ENCODE measurements around the gene TNFRSF1A. TPM values are rescaled to one million over a fixed set of nuclear protein-coding genes. Genes with fewer than 3 reads are reported as not detected.

The TNFRSF1A gene
- total RNA-seq, 1 experiment from 2014 or later: 44.1 TPM

DNA sequence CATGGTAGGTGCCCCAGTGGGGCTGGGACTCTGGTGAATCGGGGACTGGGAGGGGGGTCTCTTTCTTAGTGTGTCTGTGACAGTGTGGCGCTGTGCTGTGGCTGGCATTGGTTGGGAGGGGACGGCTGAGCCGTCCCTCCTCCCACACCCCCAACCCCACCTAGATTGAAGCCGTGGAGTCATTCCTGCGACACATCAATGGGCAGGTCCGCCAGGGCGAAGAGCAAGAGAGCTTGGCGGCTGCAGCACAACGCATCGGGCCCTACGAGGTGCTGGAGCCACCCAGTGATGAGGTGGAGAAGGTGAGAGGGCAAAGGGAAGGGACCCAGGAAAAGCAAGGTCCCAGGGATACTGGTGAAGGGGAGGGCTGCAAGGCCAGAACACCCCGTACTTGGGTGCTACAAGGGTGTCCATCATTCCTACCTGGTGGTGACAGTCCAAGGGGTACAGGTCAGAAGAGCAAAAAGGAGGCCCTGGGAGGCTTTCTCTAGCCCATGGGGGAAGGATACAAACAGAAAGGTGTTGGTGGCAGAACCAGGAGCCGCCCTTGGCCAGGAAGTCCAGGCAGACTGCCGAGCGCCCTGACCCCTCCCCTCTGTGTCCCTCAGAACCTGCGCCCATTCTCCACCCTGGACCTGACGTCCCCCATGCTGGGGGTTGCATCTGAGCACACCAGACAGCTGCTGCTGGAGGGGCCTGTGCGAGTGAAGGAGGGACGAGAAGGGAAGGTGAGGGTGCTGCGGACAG is 24.0 kb downstream of the TNFRSF1A start (continued):
- TF ChIP-seq, protein P1, sequence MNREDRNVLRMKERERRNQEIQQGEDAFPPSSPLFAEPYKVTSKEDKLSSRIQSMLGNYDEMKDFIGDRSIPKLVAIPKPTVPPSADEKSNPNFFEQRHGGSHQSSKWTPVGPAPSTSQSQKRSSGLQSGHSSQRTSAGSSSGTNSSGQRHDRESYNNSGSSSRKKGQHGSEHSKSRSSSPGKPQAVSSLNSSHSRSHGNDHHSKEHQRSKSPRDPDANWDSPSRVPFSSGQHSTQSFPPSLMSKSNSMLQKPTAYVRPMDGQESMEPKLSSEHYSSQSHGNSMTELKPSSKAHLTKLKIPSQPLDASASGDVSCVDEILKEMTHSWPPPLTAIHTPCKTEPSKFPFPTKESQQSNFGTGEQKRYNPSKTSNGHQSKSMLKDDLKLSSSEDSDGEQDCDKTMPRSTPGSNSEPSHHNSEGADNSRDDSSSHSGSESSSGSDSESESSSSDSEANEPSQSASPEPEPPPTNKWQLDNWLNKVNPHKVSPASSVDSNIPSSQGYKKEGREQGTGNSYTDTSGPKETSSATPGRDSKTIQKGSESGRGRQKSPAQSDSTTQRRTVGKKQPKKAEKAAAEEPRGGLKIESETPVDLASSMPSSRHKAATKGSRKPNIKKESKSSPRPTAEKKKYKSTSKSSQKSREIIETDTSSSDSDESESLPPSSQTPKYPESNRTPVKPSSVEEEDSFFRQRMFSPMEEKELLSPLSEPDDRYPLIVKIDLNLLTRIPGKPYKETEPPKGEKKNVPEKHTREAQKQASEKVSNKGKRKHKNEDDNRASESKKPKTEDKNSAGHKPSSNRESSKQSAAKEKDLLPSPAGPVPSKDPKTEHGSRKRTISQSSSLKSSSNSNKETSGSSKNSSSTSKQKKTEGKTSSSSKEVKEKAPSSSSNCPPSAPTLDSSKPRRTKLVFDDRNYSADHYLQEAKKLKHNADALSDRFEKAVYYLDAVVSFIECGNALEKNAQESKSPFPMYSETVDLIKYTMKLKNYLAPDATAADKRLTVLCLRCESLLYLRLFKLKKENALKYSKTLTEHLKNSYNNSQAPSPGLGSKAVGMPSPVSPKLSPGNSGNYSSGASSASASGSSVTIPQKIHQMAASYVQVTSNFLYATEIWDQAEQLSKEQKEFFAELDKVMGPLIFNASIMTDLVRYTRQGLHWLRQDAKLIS (CRISPR knock-in tag; IDR thresholded peaks at IDR 0.05; ENCODE audit: borderline replicate concordance): no peak
- TF ChIP-seq ZNF416 (CRISPR knock-in tag; IDR thresholded peaks at IDR 0.05) (no peak), ZNF263 (CRISPR knock-in tag; IDR thresholded peaks at IDR 0.05; ENCODE audit: low read depth) (no peak), NFE2L1 (CRISPR knock-in tag; IDR thresholded peaks at IDR 0.05) (no peak), MAX (CRISPR knock-in tag; IDR thresholded peaks at IDR 0.05) (no peak)
- TF ChIP-seq, protein P2, sequence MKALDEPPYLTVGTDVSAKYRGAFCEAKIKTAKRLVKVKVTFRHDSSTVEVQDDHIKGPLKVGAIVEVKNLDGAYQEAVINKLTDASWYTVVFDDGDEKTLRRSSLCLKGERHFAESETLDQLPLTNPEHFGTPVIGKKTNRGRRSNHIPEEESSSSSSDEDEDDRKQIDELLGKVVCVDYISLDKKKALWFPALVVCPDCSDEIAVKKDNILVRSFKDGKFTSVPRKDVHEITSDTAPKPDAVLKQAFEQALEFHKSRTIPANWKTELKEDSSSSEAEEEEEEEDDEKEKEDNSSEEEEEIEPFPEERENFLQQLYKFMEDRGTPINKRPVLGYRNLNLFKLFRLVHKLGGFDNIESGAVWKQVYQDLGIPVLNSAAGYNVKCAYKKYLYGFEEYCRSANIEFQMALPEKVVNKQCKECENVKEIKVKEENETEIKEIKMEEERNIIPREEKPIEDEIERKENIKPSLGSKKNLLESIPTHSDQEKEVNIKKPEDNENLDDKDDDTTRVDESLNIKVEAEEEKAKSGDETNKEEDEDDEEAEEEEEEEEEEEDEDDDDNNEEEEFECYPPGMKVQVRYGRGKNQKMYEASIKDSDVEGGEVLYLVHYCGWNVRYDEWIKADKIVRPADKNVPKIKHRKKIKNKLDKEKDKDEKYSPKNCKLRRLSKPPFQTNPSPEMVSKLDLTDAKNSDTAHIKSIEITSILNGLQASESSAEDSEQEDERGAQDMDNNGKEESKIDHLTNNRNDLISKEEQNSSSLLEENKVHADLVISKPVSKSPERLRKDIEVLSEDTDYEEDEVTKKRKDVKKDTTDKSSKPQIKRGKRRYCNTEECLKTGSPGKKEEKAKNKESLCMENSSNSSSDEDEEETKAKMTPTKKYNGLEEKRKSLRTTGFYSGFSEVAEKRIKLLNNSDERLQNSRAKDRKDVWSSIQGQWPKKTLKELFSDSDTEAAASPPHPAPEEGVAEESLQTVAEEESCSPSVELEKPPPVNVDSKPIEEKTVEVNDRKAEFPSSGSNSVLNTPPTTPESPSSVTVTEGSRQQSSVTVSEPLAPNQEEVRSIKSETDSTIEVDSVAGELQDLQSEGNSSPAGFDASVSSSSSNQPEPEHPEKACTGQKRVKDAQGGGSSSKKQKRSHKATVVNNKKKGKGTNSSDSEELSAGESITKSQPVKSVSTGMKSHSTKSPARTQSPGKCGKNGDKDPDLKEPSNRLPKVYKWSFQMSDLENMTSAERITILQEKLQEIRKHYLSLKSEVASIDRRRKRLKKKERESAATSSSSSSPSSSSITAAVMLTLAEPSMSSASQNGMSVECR (CRISPR knock-in tag; IDR thresholded peaks at IDR 0.05; ENCODE audit: borderline replicate concordance): no peak

GRCh38 chr12:6316921-6317692 is 24.8 kb downstream of the TNFRSF1A start:
- Mint-ChIP-seq H3K36me3 (peaks cover 56% of the 10 kb centered on the region), H3K4me1 (peaks cover 37% of the 10 kb centered on the region), H3K27ac (no peak overlapping the region), H3K9me3 (no peaks in the 10 kb centered on the region), H3K4me3 (no peak overlapping the region), H3K27me3 (ENCODE audit: low read depth) (no peaks in the 10 kb centered on the region)
- CTCF ChIA-PET: interaction anchor here (0.9 to 1.3 kb wide), 4 partner anchors 9 to 108 kb away, joined by 3 to 5 read pairs (median 4); no protein-coding TSS in a partner anchor
- no peak for TF ChIP-seq MYBL2 (CRISPR knock-in tag; IDR thresholded peaks at IDR 0.05)
- TF ChIP-seq, protein P3, sequence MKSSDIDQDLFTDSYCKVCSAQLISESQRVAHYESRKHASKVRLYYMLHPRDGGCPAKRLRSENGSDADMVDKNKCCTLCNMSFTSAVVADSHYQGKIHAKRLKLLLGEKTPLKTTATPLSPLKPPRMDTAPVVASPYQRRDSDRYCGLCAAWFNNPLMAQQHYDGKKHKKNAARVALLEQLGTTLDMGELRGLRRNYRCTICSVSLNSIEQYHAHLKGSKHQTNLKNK (CRISPR knock-in tag; IDR thresholded peaks at IDR 0.05): no peak
- no peak for TF ChIP-seq ZBTB43 (CRISPR knock-in tag; IDR thresholded peaks at IDR 0.05)
- TF ChIP-seq, protein P4, sequence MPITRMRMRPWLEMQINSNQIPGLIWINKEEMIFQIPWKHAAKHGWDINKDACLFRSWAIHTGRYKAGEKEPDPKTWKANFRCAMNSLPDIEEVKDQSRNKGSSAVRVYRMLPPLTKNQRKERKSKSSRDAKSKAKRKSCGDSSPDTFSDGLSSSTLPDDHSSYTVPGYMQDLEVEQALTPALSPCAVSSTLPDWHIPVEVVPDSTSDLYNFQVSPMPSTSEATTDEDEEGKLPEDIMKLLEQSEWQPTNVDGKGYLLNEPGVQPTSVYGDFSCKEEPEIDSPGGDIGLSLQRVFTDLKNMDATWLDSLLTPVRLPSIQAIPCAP (CRISPR knock-in tag; IDR thresholded peaks at IDR 0.05): no peak
- TF ChIP-seq, protein P5, sequence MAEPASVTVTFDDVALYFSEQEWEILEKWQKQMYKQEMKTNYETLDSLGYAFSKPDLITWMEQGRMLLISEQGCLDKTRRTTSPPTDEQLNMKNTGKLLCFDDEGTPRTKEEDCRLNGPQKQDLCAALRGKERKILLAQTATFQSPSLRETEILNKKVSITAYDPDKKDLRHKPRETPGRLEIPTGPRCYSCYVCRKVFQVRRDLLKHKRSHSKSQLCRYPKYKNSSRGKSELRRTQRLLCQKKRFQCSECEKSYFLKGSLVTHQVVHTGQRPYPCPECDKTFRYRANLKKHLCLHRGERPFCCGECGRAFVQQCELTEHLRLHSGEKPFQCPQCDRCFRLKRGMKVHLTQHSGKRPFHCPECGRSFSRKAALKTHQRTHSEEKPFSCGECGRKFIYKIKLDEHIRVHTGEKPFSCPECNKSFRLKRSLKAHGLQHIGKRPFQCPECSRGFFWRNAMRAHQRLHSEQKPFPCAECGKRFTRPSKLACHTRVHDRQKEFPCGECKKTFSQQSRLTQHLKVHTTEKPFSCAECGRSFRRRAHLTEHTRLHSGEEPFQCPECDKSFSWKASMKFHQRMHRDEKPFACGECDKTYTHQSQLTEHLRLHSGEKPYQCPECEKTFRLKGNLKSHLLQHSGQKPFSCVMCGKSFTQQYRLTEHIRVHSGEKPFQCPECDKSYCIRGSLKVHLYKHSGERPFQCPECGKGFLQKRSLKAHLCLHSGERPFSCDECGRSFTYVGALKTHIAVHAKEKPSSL (CRISPR knock-in tag; conservative IDR thresholded peaks at IDR 0.05): no peak
- TF ChIP-seq ZNF219 (CRISPR knock-in tag; IDR thresholded peaks at IDR 0.05; ENCODE audit: borderline replicate concordance): no peak
- TF ChIP-seq JAZF1 (CRISPR knock-in tag; IDR thresholded peaks at IDR 0.05): no peak
- TF ChIP-seq, protein P6, sequence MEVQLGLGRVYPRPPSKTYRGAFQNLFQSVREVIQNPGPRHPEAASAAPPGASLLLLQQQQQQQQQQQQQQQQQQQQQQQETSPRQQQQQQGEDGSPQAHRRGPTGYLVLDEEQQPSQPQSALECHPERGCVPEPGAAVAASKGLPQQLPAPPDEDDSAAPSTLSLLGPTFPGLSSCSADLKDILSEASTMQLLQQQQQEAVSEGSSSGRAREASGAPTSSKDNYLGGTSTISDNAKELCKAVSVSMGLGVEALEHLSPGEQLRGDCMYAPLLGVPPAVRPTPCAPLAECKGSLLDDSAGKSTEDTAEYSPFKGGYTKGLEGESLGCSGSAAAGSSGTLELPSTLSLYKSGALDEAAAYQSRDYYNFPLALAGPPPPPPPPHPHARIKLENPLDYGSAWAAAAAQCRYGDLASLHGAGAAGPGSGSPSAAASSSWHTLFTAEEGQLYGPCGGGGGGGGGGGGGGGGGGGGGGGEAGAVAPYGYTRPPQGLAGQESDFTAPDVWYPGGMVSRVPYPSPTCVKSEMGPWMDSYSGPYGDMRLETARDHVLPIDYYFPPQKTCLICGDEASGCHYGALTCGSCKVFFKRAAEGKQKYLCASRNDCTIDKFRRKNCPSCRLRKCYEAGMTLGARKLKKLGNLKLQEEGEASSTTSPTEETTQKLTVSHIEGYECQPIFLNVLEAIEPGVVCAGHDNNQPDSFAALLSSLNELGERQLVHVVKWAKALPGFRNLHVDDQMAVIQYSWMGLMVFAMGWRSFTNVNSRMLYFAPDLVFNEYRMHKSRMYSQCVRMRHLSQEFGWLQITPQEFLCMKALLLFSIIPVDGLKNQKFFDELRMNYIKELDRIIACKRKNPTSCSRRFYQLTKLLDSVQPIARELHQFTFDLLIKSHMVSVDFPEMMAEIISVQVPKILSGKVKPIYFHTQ (CRISPR knock-in tag; IDR thresholded peaks at IDR 0.05): no peak
- TF ChIP-seq NR1H2 (CRISPR knock-in tag; IDR thresholded peaks at IDR 0.05): no peak
- DNase-seq (ENCODE audit: low spot score) (no peak), ATAC-seq (peak; percentile 26)
- POLR2A ChIA-PET: no interaction called here
